Neural cell (in vitro differentiated cells): ENCODE data around the gene TAGLN. TPM values are rescaled to one million over a fixed set of nuclear protein-coding genes. Genes with fewer than 3 reads are reported as not detected.

Experiments used
- H2AFZ ChIP-seq: fragments of 200-600, 300-800 bp; sonication (generic), shearing (Covaris generic); 2 replicates; pipeline ENCODE4 v1.6.0; 2014; ENCODE audit warnings: low read depth, mild to moderate bottlenecking, antibody characterized with exemption, low read length, moderate library complexity
- H3F3A ChIP-seq: fragments of 200-600 bp; shearing (Covaris generic); 2 replicates; pipeline ENCODE4 v1.6.1; 2016; ENCODE audit warnings: mild to moderate bottlenecking, moderate library complexity, mixed read lengths, antibody characterized with exemption, low read length; ENCODE audit not compliant: insufficient read depth, poor library complexity, severe bottlenecking
- H3K27ac ChIP-seq: fragments of 200-600, 300-800 bp; sonication (generic), shearing (Covaris generic); 2 replicates; pipeline ENCODE4 v1.5.1; 2014; ENCODE audit warnings: mild to moderate bottlenecking, low read length, moderate library complexity
- H3K27me3 ChIP-seq: fragments of 300-800, 200-600 bp; sonication (generic), shearing (Covaris generic); 2 replicates; pipeline ENCODE4 v1.6.0; 2014; ENCODE audit warnings: mild to moderate bottlenecking, low read depth, low read length, moderate library complexity; ENCODE audit not compliant: insufficient read depth
- H3K36me3 ChIP-seq: fragments of 300-800, 200-600 bp; sonication (generic), shearing (Covaris generic); 2 replicates; pipeline ENCODE4 v1.5.1; 2014; ENCODE audit warnings: mild to moderate bottlenecking, antibody characterized with exemption, low read length, moderate library complexity; ENCODE audit not compliant: insufficient read depth
- H3K4me2 ChIP-seq: fragments of 300-800, 200-600 bp; sonication (generic), shearing (Covaris generic); 2 replicates; pipeline ENCODE4 v1.6.0; 2014; ENCODE audit warnings: mild to moderate bottlenecking, low read length
- H3K4me3 ChIP-seq: fragments of 300-800, 200-600 bp; sonication (generic), shearing (Covaris generic); 2 replicates; pipeline ENCODE4 v1.5.1; 2014; ENCODE audit warnings: mild to moderate bottlenecking, low read length, moderate library complexity
- H3K79me2 ChIP-seq: fragments of 200-600 bp; shearing (Covaris generic); replicated peaks from 2 replicates; pipeline ENCODE4 v1.6.0; 2014; ENCODE audit warnings: mild to moderate bottlenecking, low read length, moderate library complexity; ENCODE audit not compliant: insufficient read depth
- H3K9ac ChIP-seq: fragments of 300-800, 200-600 bp; sonication (generic), shearing (Covaris generic); 2 replicates; pipeline ENCODE4 v1.6.1; 2016; ENCODE audit warnings: mild to moderate bottlenecking, low read length, mixed read lengths
- H3K9me2 ChIP-seq: fragments of 200-600 bp; shearing (Covaris generic); 2 replicates; pipeline ENCODE4 v1.6.1; 2016; ENCODE audit warnings: mild to moderate bottlenecking, low read length, mixed read lengths; ENCODE audit not compliant: insufficient read depth
- H3K9me3 ChIP-seq: fragments of 200-600, 300-800 bp; sonication (generic), shearing (Covaris generic); 2 replicates; pipeline ENCODE4 v1.6.1; 2016; ENCODE audit warnings: mild to moderate bottlenecking, mixed run types, low read length, moderate library complexity, mixed read lengths
- H4K20me1 ChIP-seq: fragments of 200-600 bp; shearing (Covaris generic); 2 replicates; pipeline ENCODE4 v1.6.1; 2016; ENCODE audit warnings: mild to moderate bottlenecking, mixed run types; ENCODE audit not compliant: insufficient read depth
- EP300 ChIP-seq: fragments of 450-650 bp; conservative IDR thresholded peaks from 2 replicates; pipeline ENCODE4 v1.6.1; 2014; ENCODE audit warnings: antibody characterized with exemption, mild to moderate bottlenecking, moderate library complexity; ENCODE audit not compliant: poor library complexity, severe bottlenecking
- MXI1 ChIP-seq: fragments of 450-650 bp; conservative IDR thresholded peaks from 2 replicates; pipeline ENCODE4 v1.6.1; 2014; ENCODE audit warnings: antibody characterized with exemption, mild to moderate bottlenecking; ENCODE audit not compliant: poor library complexity, severe bottlenecking
- POLR2AphosphoS5 ChIP-seq: IDR thresholded peaks from 2 replicates; pipeline ENCODE4 v1.6.1; 2012
- RAD21 ChIP-seq: fragments of 450-650 bp; conservative IDR thresholded peaks from 2 replicates; pipeline ENCODE4 v1.6.1; 2014; ENCODE audit warnings: antibody characterized with exemption, mild to moderate bottlenecking, moderate library complexity
- SMC3 ChIP-seq: fragments of 450-650 bp; conservative IDR thresholded peaks from 2 replicates; pipeline ENCODE4 v1.6.1; 2014; ENCODE audit warnings: antibody characterized with exemption, mild to moderate bottlenecking, moderate library complexity; ENCODE audit not compliant: poor library complexity
- TAF1 ChIP-seq: IDR thresholded peaks from 2 replicates; pipeline ENCODE4 v1.6.1; 2012; ENCODE audit warnings: low read depth
- polyA plus RNA-seq: library from polyadenylated mRNA; depleted of rRNA; stranded (reverse); fragments of >200 nt; gene quantifications from 2 replicates; pipeline ENCODE4 v1.2.3, GENCODE V29; 2014
- TF ChIP-seq, protein P1 (sequence below): fragments of 450-650 bp; IDR thresholded peaks from 2 replicates; pipeline ENCODE4 v1.5.1; 2014; ENCODE audit warnings: antibody characterized with exemption, mild to moderate bottlenecking, moderate library complexity; ENCODE audit not compliant: poor library complexity, severe bottlenecking
- TF ChIP-seq, protein P2 (sequence below): IDR thresholded peaks from 2 replicates; pipeline ENCODE4 v1.6.1; 2012; ENCODE audit warnings: borderline replicate concordance

The TAGLN gene
- polyA plus RNA-seq, 1 donor from 2014 or later: 15.7 TPM

DNA sequence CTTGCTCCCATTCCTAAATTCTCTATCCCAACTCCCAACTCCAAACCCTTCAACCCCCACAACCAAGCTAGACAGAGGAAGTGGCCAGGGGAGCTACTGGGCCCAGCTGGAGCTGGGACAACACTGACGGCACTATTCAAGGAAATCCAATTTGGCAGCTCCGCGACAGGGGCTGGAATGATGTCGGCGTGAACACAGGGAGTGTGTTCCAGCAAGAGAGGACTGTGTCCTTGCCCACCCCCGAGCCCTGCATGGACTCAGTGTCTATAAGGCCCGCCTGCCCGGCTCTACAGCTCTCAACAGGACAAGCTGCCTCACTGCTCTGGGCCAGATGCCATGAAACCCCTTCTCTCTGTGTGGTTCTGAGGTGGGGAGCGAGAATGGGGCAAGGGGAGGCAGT, 21.4 kb downstream of the TAGLN start:
- Histone ChIP-seq H3K79me2 (no peaks in the 10 kb centered on the region), H3K27me3 (no peaks in the 10 kb centered on the region), H3K4me2 (no peak overlapping the region), H3K36me3 (no peaks in the 10 kb centered on the region), H4K20me1 (no peaks in the 10 kb centered on the region), H3K4me3 (no peak overlapping the region), H3K27ac (no peak overlapping the region), H3K9me3 (no peaks in the 10 kb centered on the region), H2AFZ (no peak overlapping the region), H3K9me2 (no peaks in the 10 kb centered on the region), H3K9ac (no peak overlapping the region), H3F3A (no peaks in the 10 kb centered on the region)
- TF ChIP-seq MXI1 (no peak), POLR2AphosphoS5 (no peak)
- TF ChIP-seq, protein P1, sequence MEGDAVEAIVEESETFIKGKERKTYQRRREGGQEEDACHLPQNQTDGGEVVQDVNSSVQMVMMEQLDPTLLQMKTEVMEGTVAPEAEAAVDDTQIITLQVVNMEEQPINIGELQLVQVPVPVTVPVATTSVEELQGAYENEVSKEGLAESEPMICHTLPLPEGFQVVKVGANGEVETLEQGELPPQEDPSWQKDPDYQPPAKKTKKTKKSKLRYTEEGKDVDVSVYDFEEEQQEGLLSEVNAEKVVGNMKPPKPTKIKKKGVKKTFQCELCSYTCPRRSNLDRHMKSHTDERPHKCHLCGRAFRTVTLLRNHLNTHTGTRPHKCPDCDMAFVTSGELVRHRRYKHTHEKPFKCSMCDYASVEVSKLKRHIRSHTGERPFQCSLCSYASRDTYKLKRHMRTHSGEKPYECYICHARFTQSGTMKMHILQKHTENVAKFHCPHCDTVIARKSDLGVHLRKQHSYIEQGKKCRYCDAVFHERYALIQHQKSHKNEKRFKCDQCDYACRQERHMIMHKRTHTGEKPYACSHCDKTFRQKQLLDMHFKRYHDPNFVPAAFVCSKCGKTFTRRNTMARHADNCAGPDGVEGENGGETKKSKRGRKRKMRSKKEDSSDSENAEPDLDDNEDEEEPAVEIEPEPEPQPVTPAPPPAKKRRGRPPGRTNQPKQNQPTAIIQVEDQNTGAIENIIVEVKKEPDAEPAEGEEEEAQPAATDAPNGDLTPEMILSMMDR: no peak

DNA sequence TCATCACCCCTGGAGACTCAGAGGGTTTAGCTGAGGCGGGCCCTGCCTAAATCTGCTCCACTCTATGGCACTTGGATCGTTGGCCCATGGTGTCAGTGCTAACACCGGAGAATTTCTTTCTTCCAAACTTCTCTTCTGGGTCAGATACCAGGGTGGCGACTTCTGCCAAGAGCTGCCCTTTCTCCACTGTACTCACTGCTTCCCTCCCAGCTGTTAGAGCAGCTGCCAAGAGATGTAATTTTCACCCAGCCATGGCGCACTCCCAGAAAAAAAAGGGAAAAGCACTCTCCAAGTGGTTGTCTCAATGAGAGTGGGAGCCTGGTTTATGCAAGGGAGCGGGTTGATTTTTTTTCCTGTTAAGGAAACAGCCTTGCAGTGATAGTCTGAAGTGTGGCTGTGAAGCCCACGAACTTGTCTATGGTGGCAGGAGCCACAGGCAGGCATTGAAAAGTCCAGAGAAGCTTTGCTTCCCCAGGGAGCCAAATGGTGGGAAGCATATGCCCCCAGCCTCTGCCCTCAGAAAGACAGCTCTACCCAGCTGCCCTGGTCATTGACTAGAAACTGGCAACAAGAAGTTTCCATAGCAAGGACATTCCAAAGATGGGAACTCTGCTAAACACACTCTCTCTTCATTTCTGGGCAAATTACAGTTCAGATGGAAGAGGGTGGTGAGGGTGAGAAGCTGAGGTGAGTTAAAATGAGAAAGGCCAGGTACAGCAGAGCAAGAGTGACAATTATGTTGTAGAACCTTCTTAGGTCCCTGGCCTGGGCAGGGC, 22.0 kb downstream of the TAGLN start:
- TF ChIP-seq SMC3: no peak
- no peak for TF ChIP-seq RAD21
- TF ChIP-seq POLR2AphosphoS5: no peak

DNA sequence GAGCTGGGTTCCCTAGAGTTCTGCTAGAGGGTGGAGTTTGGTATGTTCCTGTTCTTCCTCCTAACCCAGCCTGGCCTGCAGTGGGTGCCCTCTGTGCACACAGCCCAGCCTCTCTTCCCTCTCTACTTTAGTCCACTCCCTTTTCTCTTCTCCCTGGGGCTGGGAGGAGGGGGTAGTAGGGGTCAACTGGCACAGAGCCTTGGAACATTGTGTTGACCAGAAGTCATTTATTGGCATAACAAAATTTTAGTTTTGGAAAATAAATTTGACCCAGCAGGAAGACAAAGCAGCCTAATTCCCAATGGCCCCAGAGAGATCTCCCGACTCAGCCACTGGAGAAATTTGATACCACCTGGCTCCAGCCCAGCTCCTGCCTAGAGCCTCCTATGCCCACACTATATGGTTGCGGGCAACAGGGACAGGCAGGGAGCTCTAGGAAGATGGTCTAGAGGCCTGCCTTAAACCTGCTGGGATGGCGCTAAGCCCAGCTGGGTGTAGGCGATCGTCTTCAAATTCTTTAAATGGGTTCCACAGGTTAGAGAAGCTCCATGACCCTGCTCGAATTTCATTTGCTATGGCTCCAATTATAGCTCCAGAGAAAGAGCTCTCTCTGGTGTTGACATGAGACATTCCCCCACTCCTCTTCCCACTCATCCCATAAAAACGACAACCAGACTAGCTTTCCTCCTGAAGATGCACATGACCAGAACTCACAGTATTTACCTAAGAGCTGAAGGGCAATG, 22.8 kb downstream of the TAGLN start:
- Histone ChIP-seq H3K27ac (no peak overlapping the region), H3K9me3 (no peaks in the 10 kb centered on the region), H3K79me2 (no peaks in the 10 kb centered on the region), H3F3A (no peaks in the 10 kb centered on the region), H3K4me3 (no peak overlapping the region), H2AFZ (no peak overlapping the region), H3K27me3 (no peaks in the 10 kb centered on the region), H3K4me2 (no peak overlapping the region), H3K9me2 (no peaks in the 10 kb centered on the region), H4K20me1 (no peaks in the 10 kb centered on the region), H3K36me3 (no peaks in the 10 kb centered on the region), H3K9ac (no peak overlapping the region)
- no peak for TF ChIP-seq POLR2AphosphoS5
- TF ChIP-seq, protein P2, sequence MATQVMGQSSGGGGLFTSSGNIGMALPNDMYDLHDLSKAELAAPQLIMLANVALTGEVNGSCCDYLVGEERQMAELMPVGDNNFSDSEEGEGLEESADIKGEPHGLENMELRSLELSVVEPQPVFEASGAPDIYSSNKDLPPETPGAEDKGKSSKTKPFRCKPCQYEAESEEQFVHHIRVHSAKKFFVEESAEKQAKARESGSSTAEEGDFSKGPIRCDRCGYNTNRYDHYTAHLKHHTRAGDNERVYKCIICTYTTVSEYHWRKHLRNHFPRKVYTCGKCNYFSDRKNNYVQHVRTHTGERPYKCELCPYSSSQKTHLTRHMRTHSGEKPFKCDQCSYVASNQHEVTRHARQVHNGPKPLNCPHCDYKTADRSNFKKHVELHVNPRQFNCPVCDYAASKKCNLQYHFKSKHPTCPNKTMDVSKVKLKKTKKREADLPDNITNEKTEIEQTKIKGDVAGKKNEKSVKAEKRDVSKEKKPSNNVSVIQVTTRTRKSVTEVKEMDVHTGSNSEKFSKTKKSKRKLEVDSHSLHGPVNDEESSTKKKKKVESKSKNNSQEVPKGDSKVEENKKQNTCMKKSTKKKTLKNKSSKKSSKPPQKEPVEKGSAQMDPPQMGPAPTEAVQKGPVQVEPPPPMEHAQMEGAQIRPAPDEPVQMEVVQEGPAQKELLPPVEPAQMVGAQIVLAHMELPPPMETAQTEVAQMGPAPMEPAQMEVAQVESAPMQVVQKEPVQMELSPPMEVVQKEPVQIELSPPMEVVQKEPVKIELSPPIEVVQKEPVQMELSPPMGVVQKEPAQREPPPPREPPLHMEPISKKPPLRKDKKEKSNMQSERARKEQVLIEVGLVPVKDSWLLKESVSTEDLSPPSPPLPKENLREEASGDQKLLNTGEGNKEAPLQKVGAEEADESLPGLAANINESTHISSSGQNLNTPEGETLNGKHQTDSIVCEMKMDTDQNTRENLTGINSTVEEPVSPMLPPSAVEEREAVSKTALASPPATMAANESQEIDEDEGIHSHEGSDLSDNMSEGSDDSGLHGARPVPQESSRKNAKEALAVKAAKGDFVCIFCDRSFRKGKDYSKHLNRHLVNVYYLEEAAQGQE: no peak
- TF ChIP-seq EP300: no peak
- TF ChIP-seq SMC3: no peak
- TF ChIP-seq TAF1: no peak
- no peak for TF ChIP-seq RAD21

More for the DNA sequence above, 22.0 kb downstream of the TAGLN start:
- Histone ChIP-seq H2AFZ (no peak overlapping the region), H4K20me1 (no peaks in the 10 kb centered on the region), H3K4me3 (no peak overlapping the region), H3K9me3 (no peaks in the 10 kb centered on the region), H3F3A (no peaks in the 10 kb centered on the region), H3K27me3 (no peaks in the 10 kb centered on the region), H3K36me3 (no peaks in the 10 kb centered on the region), H3K9ac (no peak overlapping the region), H3K79me2 (no peaks in the 10 kb centered on the region), H3K4me2 (no peak overlapping the region), H3K9me2 (no peaks in the 10 kb centered on the region), H3K27ac (no peak overlapping the region)
